Gastroesophageal sphincter (tissue), 4 donors: ENCODE measurements around the gene OTOP3. TPM values are rescaled to one million over a fixed set of nuclear protein-coding genes. Genes with fewer than 3 reads are reported as not detected.
"Not testable (repeated sequence)": the region's sequence is repeated elsewhere in the genome, so short reads cannot be mapped to it uniquely, and the experiment has no call there.

Experiments
- ATAC-seq: fragments of 150-250 bp; one replicate; pipeline ENCODE4 v1.9.1; 2016; ENCODE audit warnings: mild to moderate bottlenecking, moderate library complexity
- H3K27ac ChIP-seq, 4 donors: fragments of 200-600 bp; sonication (generic) in 3 of 4; 1 replicate in 3 of 4; 2 replicates in 1 of 4; pipeline ENCODE4 v1.5.1; 2016 to 2019
- H3K27me3 ChIP-seq: fragments of 200-600 bp; sonication (generic); one replicate; pipeline ENCODE4 v1.5.1; 2019
- H3K36me3 ChIP-seq, 2 donors: fragments of 200-600 bp; sonication (generic); one replicate each; pipeline ENCODE4 v1.5.1; 2019; ENCODE audit warnings: control low read depth in 1 of 2
- H3K4me1 ChIP-seq, 3 donors: fragments of 200-600 bp; sonication (generic); 1 replicate in 2 of 3; 2 replicates in 1 of 3; pipeline ENCODE4 v1.5.1; 2016 to 2019; ENCODE audit warnings: control low read depth in 2 of 3
- H3K4me3 ChIP-seq, 2 donors: fragments of 200-600 bp; sonication (generic); one replicate each; pipeline ENCODE4 v1.5.1; 2019; ENCODE audit warnings: mild to moderate bottlenecking in 1 of 2, moderate library complexity in 1 of 2
- H3K9me3 ChIP-seq, 3 donors: fragments of 200-600 bp; sonication (generic); one replicate each; pipeline ENCODE4 v1.5.1; 2017 to 2019; ENCODE audit warnings: control low read depth in 2 of 3
- CTCF ChIP-seq, 4 experiments: fragments of 200-600 bp in 2 of 4; fragments of 450-650 bp in 2 of 4; sonication (generic) in 1 of 4; IDR thresholded peaks; one replicate each; pipeline ENCODE4 v1.5.1; 2017 to 2019; ENCODE audit warnings: antibody characterized with exemption in 4 of 4, mild to moderate bottlenecking in 2 of 4, moderate library complexity in 2 of 4
- EP300 ChIP-seq: sonication (generic); formaldehyde crosslinking; IDR thresholded peaks from one replicate; pipeline ENCODE4 v1.6.1; 2017; ENCODE audit warnings: antibody characterized with exemption, mild to moderate bottlenecking
- POLR2A ChIP-seq, 2 donors: fragments of 450-650 bp; IDR thresholded peaks; one replicate each; pipeline ENCODE4 v1.6.1; 2017; ENCODE audit warnings: antibody characterized with exemption in 2 of 2, mild to moderate bottlenecking in 2 of 2, moderate library complexity in 1 of 2
- POLR2AphosphoS5 ChIP-seq: sonication (generic); formaldehyde crosslinking; IDR thresholded peaks from one replicate; pipeline ENCODE4 v1.6.1; 2017; ENCODE audit warnings: antibody characterized with exemption
- WGBS, 2 donors: methylation state at CpG; one replicate each; pipeline ENCODE4 v1.1.5; 2018; ENCODE audit warnings: low coverage in 1 of 2; 5-methylcytosine and 5-hydroxymethylcytosine counted together
- total RNA-seq, 4 donors: library from RNA; depleted of rRNA; stranded (reverse); fragments of >200 nt; gene quantifications; one replicate each; pipeline ENCODE4 v1.1.0, GENCODE V29; 2016

The OTOP3 gene
- total RNA-seq, 4 donors from 2014 or later = 0.31 to 0.82 TPM; not detected in 2

- ATAC-seq = no peak
- Histone ChIP-seq H3K9me3 (no peaks in the 10 kb centered on the region), H3K36me3 (no peaks in the 10 kb centered on the region), H3K4me1 (peaks cover 0 to 20% (median 6%) of the 10 kb centered on the region in 3 donors), H3K4me3 (no peak overlapping the region), H3K27ac (no peak overlapping the region), H3K27me3 (peaks cover 15% of the 10 kb centered on the region)
- whole genome bisulfite sequencing, 2 donors = 74 to 82% methylated on average over 2 to 3 of the region's 3 CpGs
- no peak for TF ChIP-seq POLR2A (IDR thresholded peaks at IDR 0.05)
- no peak for TF ChIP-seq CTCF (IDR thresholded peaks at IDR 0.05)
- TF ChIP-seq POLR2AphosphoS5 = no peak
- TF ChIP-seq EP300 = no peak
Measured at GRCh38 chr17:74978240-74978639, 42.5 kb downstream of the OTOP3 start.

GRCh38 chr17:74979408-74980146, 43.9 kb downstream of the OTOP3 start:
- TF ChIP-seq CTCF (IDR thresholded peaks at IDR 0.05) = no peak
- H3K27me3 ChIP-seq = peaks cover 2% of the 10 kb centered on the region
- H3K4me1 ChIP-seq = peaks cover 0 to 20% (median 6%) of the 10 kb centered on the region in 3 donors
- H3K27ac ChIP-seq = no peak overlapping the region
- H3K36me3 ChIP-seq = no peaks in the 10 kb centered on the region
- no peak overlapping the region for H3K4me3 ChIP-seq
- 63 to 79% methylated on average over 6 to 10 of the region's 17 CpGs for WGBS, 2 donors
- no peak for ATAC-seq
- H3K9me3 ChIP-seq = no peaks in the 10 kb centered on the region

GRCh38 chr17:74981318-74981978, 45.8 kb downstream of the OTOP3 start:
- Histone ChIP-seq H3K4me1 (peaks cover 0 to 20% (median 6%) of the 10 kb centered on the region in 3 donors), H3K36me3 (no peaks in the 10 kb centered on the region), H3K27me3 (no peaks in the 10 kb centered on the region), H3K27ac (peak overlapping the region; percentile 68 to 97 (median 92)), H3K4me3 (peak overlapping the region; percentile 61 to 69), H3K9me3 (no peaks in the 10 kb centered on the region)
- 57% methylated on average over 7 of the region's 16 CpGs; no CpG with 5 or more reads in 1 of the 2 donors for WGBS, 2 donors
- no peak for TF ChIP-seq POLR2A (IDR thresholded peaks at IDR 0.05)
- no peak for TF ChIP-seq CTCF (IDR thresholded peaks at IDR 0.05)
- no peak for TF ChIP-seq POLR2AphosphoS5
- TF ChIP-seq EP300 = no peak
- ATAC-seq = peak; percentile 4

- 0% methylated on average over 15 of the region's 61 CpGs; no CpG with 5 or more reads in 1 of the 2 donors for WGBS, 2 donors
- Histone ChIP-seq H3K27me3 (no peaks in the 10 kb centered on the region), H3K9me3 (no peaks in the 10 kb centered on the region), H3K4me3 (peak overlapping the region; percentile 61 to 69), H3K4me1 (peaks cover 0 to 26% (median 9%) of the 10 kb centered on the region in 3 donors), H3K27ac (peak overlapping the region; percentile 68 to 97 (median 92)), H3K36me3 (no peaks in the 10 kb centered on the region)
- peak; percentile 92 for ATAC-seq
- TF ChIP-seq POLR2A (IDR thresholded peaks at IDR 0.05) = peak; percentile 66 to 69
- peak in 3 of 4 experiments; percentile 20 to 50 (median 31) for TF ChIP-seq CTCF (IDR thresholded peaks at IDR 0.05)
- TF ChIP-seq EP300 = no peak
- TF ChIP-seq POLR2AphosphoS5 = peak; percentile 78
Measured at GRCh38 chr17:74981979-74982662, 46.4 kb downstream of the OTOP3 start.

GRCh38 chr17:74982663-74983313, 47.1 kb downstream of the OTOP3 start:
- peak overlapping the region; percentile 68 to 97 (median 92) for H3K27ac ChIP-seq
- WGBS, 2 donors = 22 to 42% methylated on average over 4 to 5 of the region's 14 CpGs
- peaks cover 0 to 27% (median 9%) of the 10 kb centered on the region in 3 donors for H3K4me1 ChIP-seq
- H3K4me3 ChIP-seq = peak overlapping the region; percentile 61 to 69
- ATAC-seq, H3K36me3 ChIP-seq, H3K9me3 ChIP-seq, H3K27me3 ChIP-seq: not testable (repeated sequence)
